ENCODE data around the gene NOLC1.
"Not testable (repeated sequence)": the region's sequence is repeated elsewhere in the genome, so short reads cannot be mapped to it uniquely, and the experiment has no call there.

The NOLC1 gene

DNA sequence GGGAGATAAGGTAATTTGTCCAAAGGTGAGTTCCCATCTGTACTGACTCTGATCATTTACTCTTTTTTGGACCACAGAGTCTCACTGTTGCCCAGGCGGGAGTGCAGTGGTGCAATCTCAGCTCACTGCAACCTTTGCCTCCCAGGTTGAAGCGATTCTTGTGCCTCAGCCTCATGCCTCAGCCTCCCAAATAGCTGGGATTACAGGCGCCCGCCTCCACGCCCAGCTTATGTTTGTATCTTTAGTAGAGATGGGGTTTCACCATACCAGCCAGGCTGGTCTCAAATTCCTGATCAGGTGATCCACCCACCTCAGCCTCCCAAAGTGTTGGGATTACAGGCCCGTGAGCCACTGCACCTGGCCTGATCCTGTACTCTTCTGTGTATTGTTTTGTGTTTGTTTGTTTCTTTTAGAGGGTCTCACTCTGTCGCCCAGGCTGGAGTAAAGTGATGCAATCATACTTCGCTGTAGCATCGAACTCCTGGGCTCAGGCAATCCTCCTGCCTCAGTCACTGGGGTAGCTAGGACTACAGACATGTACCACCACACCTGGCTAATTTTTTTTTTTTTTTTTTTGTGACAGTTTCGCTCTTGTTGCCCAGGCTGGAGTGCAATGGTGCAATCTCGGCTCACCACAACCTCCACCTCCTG lies 2.4 kb downstream of the NOLC1 start:
- FAIRE-seq, result no peak
- no peak for TF ChIP-seq POLR2A (IDR thresholded peaks at IDR 0.05; ENCODE audit: low read depth, low read length)

DNA sequence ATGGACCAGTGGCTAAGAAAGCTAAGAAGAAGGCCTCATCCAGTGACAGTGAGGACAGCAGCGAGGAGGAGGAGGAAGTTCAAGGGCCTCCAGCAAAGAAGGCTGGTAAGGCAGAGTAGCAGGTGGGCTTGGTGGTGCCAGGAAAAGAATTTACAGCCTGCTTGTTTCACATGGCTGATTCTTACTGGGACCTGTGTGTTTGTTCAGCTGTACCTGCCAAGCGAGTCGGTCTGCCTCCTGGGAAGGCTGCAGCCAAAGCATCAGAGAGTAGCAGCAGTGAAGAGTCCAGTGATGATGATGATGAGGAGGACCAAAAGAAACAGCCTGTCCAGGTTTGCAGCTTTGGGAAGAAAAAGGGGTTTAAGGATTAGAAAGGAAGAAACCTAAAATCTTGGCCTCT lies 5.0 kb downstream of the NOLC1 start:
- FAIRE-seq (no peak), DNase-seq (ENCODE audit: insufficient read length, low spot score) (no peak)
- TF ChIP-seq POLR2A (IDR thresholded peaks at IDR 0.05; ENCODE audit: low read depth, low read length), result no peak

More for the DNA sequence above, 2.4 kb downstream of the NOLC1 start:
- DNase-seq (ENCODE audit: insufficient read length, low spot score), result no peak

DNA sequence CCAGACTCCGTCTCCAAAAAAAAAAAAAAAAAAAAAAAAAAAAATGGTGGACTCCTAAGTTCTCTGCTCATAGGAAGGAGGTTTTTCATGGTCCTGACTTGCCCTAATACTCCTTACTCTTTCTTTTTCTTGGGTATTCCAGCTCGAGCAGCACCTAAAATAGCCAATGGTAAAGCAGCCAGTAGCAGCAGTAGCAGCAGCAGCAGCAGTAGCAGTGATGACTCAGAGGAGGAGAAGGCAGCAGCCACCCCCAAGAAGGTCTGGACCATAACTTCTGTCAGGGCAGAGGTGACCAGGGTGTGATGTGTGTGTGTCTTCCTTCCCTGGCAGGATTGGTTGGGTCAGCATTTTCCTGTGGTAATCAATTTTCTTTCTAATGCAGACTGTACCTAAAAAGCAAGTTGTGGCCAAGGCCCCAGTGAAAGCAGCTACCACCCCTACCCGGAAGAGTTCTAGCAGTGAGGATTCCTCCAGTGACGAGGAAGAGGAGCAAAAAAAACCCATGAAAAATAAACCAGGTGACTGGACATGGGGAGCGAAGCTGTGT lies 6.9 kb downstream of the NOLC1 start:
- FAIRE-seq, result no peak
- TF ChIP-seq POLR2A (IDR thresholded peaks at IDR 0.05; ENCODE audit: low read depth, low read length), result no peak
- no peak for DNase-seq (ENCODE audit: insufficient read length, low spot score)

- DNase-seq (ENCODE audit: insufficient read length, low spot score) (no peak), FAIRE-seq (no peak)
- TF ChIP-seq POLR2A (IDR thresholded peaks at IDR 0.05; ENCODE audit: low read depth, low read length), result no peak
Observed at GRCh38 chr10:102159831-102160230, 7.6 kb downstream of the NOLC1 start.

DNA sequence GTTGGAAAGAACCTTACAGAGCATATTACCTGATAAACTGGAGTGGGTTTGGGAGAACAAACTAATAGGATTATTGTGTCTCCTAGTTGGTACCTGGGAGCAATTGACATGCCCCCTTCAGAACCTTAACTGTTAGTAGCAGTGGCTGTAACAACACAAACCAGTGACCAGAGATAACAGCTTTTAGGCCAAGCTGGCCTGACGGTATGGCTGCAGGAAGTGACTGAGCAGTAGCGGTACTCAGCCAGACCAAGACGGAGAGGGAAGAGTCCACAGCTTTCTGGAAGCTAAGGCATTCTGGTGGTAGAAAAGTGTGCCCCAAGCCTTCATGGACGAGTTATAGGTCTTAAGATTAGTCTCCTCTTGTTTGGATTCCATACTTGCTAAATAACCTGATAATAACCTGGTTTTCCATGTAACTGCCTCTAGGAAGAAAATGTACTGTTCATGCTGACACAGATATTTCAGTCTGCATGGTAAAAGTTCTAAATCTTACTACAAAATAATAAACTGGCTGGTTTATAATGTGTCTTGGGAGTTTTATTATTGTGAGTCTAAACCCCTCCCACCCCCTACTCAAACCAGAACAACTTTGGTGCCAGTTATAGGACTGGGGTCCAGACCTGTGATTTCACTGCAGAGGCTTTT lies 11.3 kb downstream of the NOLC1 start:
- FAIRE-seq (no peak), DNase-seq (ENCODE audit: insufficient read length, low spot score) (no peak)
- TF ChIP-seq POLR2A (IDR thresholded peaks at IDR 0.05; ENCODE audit: low read depth, low read length), result no peak

- TF ChIP-seq POLR2A (IDR thresholded peaks at IDR 0.05; ENCODE audit: low read depth, low read length), result no peak
- FAIRE-seq (no peak), DNase-seq (ENCODE audit: insufficient read length, low spot score) (no peak)
Observed at GRCh38 chr10:102167861-102168260, 15.7 kb downstream of the NOLC1 start.

DNA sequence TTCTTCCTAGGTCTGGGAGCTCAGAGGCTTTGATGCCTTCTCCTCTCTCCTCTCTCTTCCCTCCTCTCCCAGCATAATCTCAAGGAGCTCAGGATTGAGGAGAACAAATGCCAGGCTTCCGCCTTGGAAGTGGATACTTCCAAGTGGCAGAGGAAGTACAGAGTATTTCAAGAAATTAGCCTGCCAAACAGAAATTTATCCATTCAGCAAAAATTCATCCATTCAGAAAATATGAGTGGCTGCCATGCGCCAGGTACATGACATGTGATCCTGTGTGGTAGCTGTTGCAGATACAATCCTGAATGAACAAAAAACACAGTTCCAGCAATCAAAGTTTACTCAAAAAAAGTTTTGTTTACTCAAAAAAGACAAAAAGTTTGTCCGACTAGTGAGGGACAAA lies 18.4 kb downstream of the NOLC1 start:
- FAIRE-seq, result no peak
- no peak for DNase-seq (ENCODE audit: insufficient read length, low spot score)
- no peak for TF ChIP-seq POLR2A (IDR thresholded peaks at IDR 0.05; ENCODE audit: low read depth, low read length)

GRCh38 chr10:102172288-102172687 lies 20.1 kb downstream of the NOLC1 start:
- no peak for TF ChIP-seq POLR2A (IDR thresholded peaks at IDR 0.05; ENCODE audit: low read depth, low read length)
- FAIRE-seq (no peak), DNase-seq (ENCODE audit: insufficient read length, low spot score) (no peak)

- TF ChIP-seq POLR2A (IDR thresholded peaks at IDR 0.05; ENCODE audit: low read depth, low read length), result no peak
- DNase-seq (ENCODE audit: insufficient read length, low spot score) (no peak), FAIRE-seq (no peak)
Observed at GRCh38 chr10:102175415-102175814, 23.2 kb downstream of the NOLC1 start.

DNA sequence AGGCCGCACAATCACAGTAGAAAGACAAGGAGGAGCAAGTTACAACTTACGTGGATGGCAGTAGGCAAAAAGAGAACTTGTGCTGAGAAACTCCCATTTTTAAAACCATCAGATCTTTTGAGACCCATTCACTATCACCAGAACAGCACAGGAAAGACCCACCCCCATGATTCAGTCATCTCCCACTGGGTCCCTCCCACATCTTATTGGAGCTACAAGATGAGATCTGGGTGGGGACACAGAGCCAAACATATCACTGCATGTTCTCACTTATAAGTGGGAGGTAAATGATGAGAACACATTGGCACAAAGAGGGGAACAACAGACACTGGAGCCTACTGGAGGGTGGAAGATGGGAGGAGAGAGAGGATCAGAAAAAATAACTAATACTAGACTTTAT lies 32.4 kb downstream of the NOLC1 start:
- no peak for FAIRE-seq
- no peak for TF ChIP-seq POLR2A (IDR thresholded peaks at IDR 0.05; ENCODE audit: low read depth, low read length)

DNA sequence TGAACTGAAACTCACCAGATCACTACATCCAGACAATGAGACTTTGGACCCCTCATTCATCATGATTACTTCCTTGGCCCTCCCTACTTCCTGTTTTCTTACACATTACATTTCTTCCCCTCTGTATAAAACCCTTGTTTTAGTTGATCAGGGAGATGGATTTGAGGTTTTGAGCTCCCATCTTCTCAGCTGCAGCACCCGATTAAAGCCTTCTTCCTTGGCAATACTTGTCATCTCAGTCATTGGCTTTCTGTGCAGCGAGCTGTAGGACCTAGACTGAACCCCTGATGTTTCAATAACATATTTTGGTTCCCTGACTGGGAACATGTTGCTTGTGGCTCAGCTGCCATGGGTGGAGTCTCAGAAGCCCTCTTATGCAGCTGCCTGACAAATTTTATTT lies 33.1 kb downstream of the NOLC1 start:
- no peak for FAIRE-seq
- DNase-seq (ENCODE audit: insufficient read length, low spot score), result no peak
- no peak for TF ChIP-seq POLR2A (IDR thresholded peaks at IDR 0.05; ENCODE audit: low read depth, low read length)

More for the DNA sequence above, 32.4 kb downstream of the NOLC1 start:
- DNase-seq (ENCODE audit: insufficient read length, low spot score), result no peak

GRCh38 chr10:102185811-102186527 lies 33.8 kb downstream of the NOLC1 start:
- DNase-seq (ENCODE audit: insufficient read length, low spot score), result no peak
- TF ChIP-seq POLR2A (IDR thresholded peaks at IDR 0.05; ENCODE audit: low read depth, low read length), result no peak
- FAIRE-seq, result no peak

GRCh38 chr10:102188298-102188940 lies 36.2 kb downstream of the NOLC1 start:
- no peak for DNase-seq (ENCODE audit: insufficient read length, low spot score)
- no peak for TF ChIP-seq POLR2A (IDR thresholded peaks at IDR 0.05; ENCODE audit: low read depth, low read length)
- no peak for FAIRE-seq

DNA sequence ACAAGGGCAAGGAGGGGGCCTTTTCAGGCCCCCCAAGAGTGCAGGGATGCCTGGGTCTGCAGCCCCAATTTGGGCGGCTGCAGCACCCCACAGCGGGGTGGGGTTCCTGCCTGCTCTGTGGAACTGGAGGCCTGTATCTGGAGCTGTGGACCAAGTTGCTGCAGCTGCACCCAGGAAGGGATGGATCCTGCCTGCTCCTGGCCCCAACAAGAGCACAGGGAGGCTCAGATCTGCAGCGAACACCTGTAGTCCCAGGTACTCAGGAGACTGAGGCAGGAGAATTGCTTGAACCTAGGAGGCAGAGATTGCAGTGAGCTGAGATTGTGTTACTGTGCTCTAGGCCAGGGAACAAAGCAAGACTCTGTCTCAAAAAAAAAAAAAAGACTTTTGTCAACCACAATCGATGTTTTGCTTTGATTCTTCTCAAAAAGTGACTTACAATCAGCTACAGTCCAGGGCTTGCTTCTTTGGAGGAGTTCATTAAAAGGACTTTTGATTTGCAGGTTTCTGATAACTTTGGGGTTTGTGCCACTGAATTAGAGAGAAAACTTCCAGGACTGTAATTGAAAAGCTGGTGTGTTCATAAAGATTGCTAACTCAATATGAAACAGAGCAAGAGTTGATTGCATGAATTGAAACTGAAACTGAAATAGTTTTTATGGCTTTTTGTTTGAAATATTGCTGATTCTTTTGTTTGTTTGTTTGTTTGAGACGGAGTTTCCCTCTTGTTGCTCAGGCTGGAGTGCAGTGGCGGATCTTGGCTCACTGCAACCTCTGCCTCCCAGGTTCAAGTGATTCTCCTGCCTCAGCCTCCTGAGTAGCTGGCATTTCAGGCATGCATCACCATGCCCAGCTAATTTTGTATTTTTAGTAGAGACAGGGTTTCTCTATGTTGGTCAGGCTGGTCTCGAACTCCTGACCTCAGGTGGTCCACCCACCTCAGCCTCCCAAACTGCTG lies 37.0 kb downstream of the NOLC1 start:
- FAIRE-seq; DNase-seq (ENCODE audit: insufficient read length, low spot score): not testable (repeated sequence)

Measured in H54 (cell line).